HCT116 (cell line): ENCODE results near the gene BRWD1. TPM values are rescaled to one million over a fixed set of nuclear protein-coding genes. Genes with fewer than 3 reads are reported as not detected.

ENCODE experiments used
- ATAC-seq: fragments of 200-7000 bp; cut with Tn5 transposase; 2 replicates; pipeline ENCODE4 v1.9.1; 2020; ENCODE audit warnings: mild to moderate bottlenecking, moderate library complexity
- BruUV-seq: library from RNA; stranded (reverse); fragments of 400-500 nt; replicated peaks from 2 replicates; lab custom pipeline; 2021; lab: Mats Ljungman, UMichigan
- CTCF ChIA-PET: fragments of 300-600 bp; sonication (Branson Sonifier 250); formaldehyde crosslinking; loops from one replicate; lab custom pipeline; 2021; ENCODE audit warnings: antibody characterized with exemption; lab: Charles Lee
- POLR2A ChIA-PET: fragments of 300-600, 350-600 bp; sonication (Branson Sonifier 250); formaldehyde crosslinking; loops from one replicate; lab custom pipeline; 2021; ENCODE audit warnings: antibody characterized with exemption; lab: Charles Lee
- RAD21 ChIA-PET, 2 experiments: fragments of 300-600 bp; sonication (Branson Sonifier 250); formaldehyde crosslinking; loops; one replicate each; lab custom pipeline; 2023; ENCODE audit warnings: low total read pairs in 2 of 2; ENCODE audit not compliant: uncharacterized antibody in 2 of 2, unreplicated experiment in 2 of 2, low non-redundant PET in 1 of 2; lab: Charles Lee
- DNase-seq: peaks from one replicate; pipeline ENCODE4 v3.0.0-alpha.2; 2010; ENCODE audit warnings: low read depth, low spot score
- H2AFZ ChIP-seq: fragments of 200-600 bp; shearing (Covaris generic), sonication (generic); 2 replicates; pipeline ENCODE4 v1.6.1; 2017; ENCODE audit warnings: low read depth, mixed run types, mixed read lengths, antibody characterized with exemption, low read length; ENCODE audit not compliant: poor library complexity, severe bottlenecking
- H3K27ac ChIP-seq: 2 replicates; pipeline ENCODE4 v1.5.1; 2012; ENCODE audit warnings: low read depth, low read length
- H3K27me3 ChIP-seq: fragments of 200-600 bp; sonication (generic); 2 replicates; pipeline ENCODE4 v1.6.1; 2016; ENCODE audit warnings: mixed run types, low read length, mixed read lengths; ENCODE audit not compliant: insufficient read depth
- H3K36me3 ChIP-seq, 2 experiments: fragments of 200-500 bp in 1 of 2; fragments of 200-600 bp in 1 of 2; sonication (Bioruptor generic) in 1 of 2; sonication (generic) in 1 of 2; 2 replicates each; pipeline versions ENCODE4 v1.5.1 to v1.6.1; 2014 to 2016; ENCODE audit warnings: low read length in 2 of 2, inconsistent platforms in 1 of 2, mixed read lengths in 1 of 2, mixed run types in 1 of 2; ENCODE audit not compliant: insufficient read depth in 2 of 2, control insufficient read depth in 1 of 2
- H3K4me1 ChIP-seq, 2 experiments: fragments of 200-600 bp in 1 of 2; sonication (generic) in 1 of 2; 2 replicates each; pipeline versions ENCODE4 v1.5.1 to v1.6.1; 2012 to 2017; ENCODE audit warnings: low read length in 2 of 2, inconsistent platforms in 1 of 2, mild to moderate bottlenecking in 1 of 2, mixed read lengths in 1 of 2, mixed run types in 1 of 2, moderate library complexity in 1 of 2; ENCODE audit not compliant: insufficient read depth in 2 of 2, control insufficient read depth in 1 of 2
- H3K4me2 ChIP-seq: fragments of 200-600 bp; sonication (generic); 2 replicates; pipeline ENCODE4 v1.6.1; 2017; ENCODE audit warnings: mixed run types, low read length, mixed read lengths
- H3K4me3 ChIP-seq, 2 experiments: fragments of 200-600 bp in 1 of 2; sonication (generic) in 1 of 2; replicated peaks in 1 of 2; 2 replicates each; pipeline ENCODE4 v1.5.1; 2011 to 2016; ENCODE audit warnings: low read length in 2 of 2, control low read depth in 1 of 2, low read depth in 1 of 2, mild to moderate bottlenecking in 1 of 2, mixed read lengths in 1 of 2, mixed run types in 1 of 2
- H3K79me2 ChIP-seq: fragments of 200-600 bp; sonication (generic); 2 replicates; pipeline ENCODE4 v1.6.1; 2017; ENCODE audit warnings: mild to moderate bottlenecking, mixed run types, low read length, moderate library complexity, mixed read lengths; ENCODE audit not compliant: insufficient read depth
- H3K9ac ChIP-seq: fragments of 200-600 bp; sonication (generic); 2 replicates; pipeline ENCODE4 v1.6.1; 2016; ENCODE audit warnings: low read length, mixed read lengths
- H3K9me2 ChIP-seq: fragments of 200-600 bp; sonication (generic), shearing (Covaris generic); 2 replicates; pipeline ENCODE4 v1.6.1; 2017; ENCODE audit warnings: mixed run types, mild to moderate bottlenecking, moderate library complexity; ENCODE audit not compliant: insufficient read depth
- H3K9me3 ChIP-seq, 2 experiments: fragments of 200-500 bp in 1 of 2; fragments of 200-600 bp in 1 of 2; sonication (Bioruptor generic) in 1 of 2; sonication (generic) in 1 of 2; 2 replicates each; pipeline ENCODE4 v1.6.1; 2014 to 2017; ENCODE audit warnings: low read length in 2 of 2, mixed read lengths in 2 of 2, inconsistent platforms in 1 of 2, low read depth in 1 of 2, mild to moderate bottlenecking in 1 of 2, mixed run types in 1 of 2, moderate library complexity in 1 of 2; ENCODE audit not compliant: control insufficient read depth in 1 of 2, insufficient read depth in 1 of 2
- H4K20me1 ChIP-seq: fragments of 200-600 bp; sonication (generic), shearing (Covaris generic); 2 replicates; pipeline ENCODE4 v1.6.1; 2017; ENCODE audit warnings: mixed run types, mild to moderate bottlenecking, moderate library complexity; ENCODE audit not compliant: insufficient read depth
- CBX3 ChIP-seq: IDR thresholded peaks from 2 replicates; pipeline ENCODE4 v1.6.1; 2012; ENCODE audit warnings: low read depth
- CTCF ChIP-seq, 3 experiments: fragments of 200-600 bp in 1 of 3; sonication (generic) in 1 of 3; IDR thresholded peaks in 2 of 3; conservative IDR thresholded peaks in 1 of 3; 2 replicates each; pipeline ENCODE4 v1.5.1; 2012 to 2017; ENCODE audit warnings: low read depth in 2 of 3, low read length in 2 of 3, antibody characterized with exemption in 1 of 3, borderline replicate concordance in 1 of 3, control low read depth in 1 of 3, mild to moderate bottlenecking in 1 of 3, mixed read lengths in 1 of 3, mixed run types in 1 of 3, moderate library complexity in 1 of 3; ENCODE audit not compliant: insufficient read depth in 1 of 3
- EGR1 ChIP-seq: IDR thresholded peaks from 2 replicates; pipeline ENCODE4 v1.6.1; 2012; ENCODE audit warnings: low read depth
- ELF1 ChIP-seq: IDR thresholded peaks from 2 replicates; pipeline ENCODE4 v1.6.1; 2012; ENCODE audit warnings: low read depth, borderline replicate concordance
- EZH2 ChIP-seq: fragments of 200-600 bp; sonication (generic); IDR thresholded peaks from 2 replicates; pipeline ENCODE4 v1.6.1; 2017; ENCODE audit warnings: antibody characterized with exemption, mixed run types
- EZH2phosphoT487 ChIP-seq: fragments of 200-600 bp; IDR thresholded peaks from 2 replicates; pipeline ENCODE4 v1.6.1; 2018; ENCODE audit warnings: antibody characterized with exemption, borderline replicate concordance
- POLR2AphosphoS5 ChIP-seq: IDR thresholded peaks from 2 replicates; pipeline ENCODE4 v1.6.1; 2011; ENCODE audit warnings: mild to moderate bottlenecking, low read depth, low read length, moderate library complexity
- RAD21 ChIP-seq: IDR thresholded peaks from 2 replicates; pipeline ENCODE4 v1.6.1; 2012; ENCODE audit warnings: low read depth, mild to moderate bottlenecking
- REST ChIP-seq: IDR thresholded peaks from 2 replicates; pipeline ENCODE4 v1.6.1; 2012; ENCODE audit warnings: low read depth
- SRF ChIP-seq: IDR thresholded peaks from 2 replicates; pipeline ENCODE4 v1.6.1; 2012; ENCODE audit warnings: low read depth
- TCF7L2 ChIP-seq: IDR thresholded peaks from 2 replicates; pipeline ENCODE4 v1.7.0; 2011; ENCODE audit warnings: borderline replicate concordance, inconsistent platforms; ENCODE audit not compliant: insufficient read depth, insufficient read length; ENCODE audit errors: extremely low read depth
- ZBTB33 ChIP-seq: IDR thresholded peaks from 2 replicates; pipeline ENCODE4 v1.6.1; 2011; ENCODE audit warnings: mild to moderate bottlenecking, low read length, moderate library complexity; ENCODE audit not compliant: insufficient replicate concordance; ENCODE audit errors: extremely low read depth
- ZNF274 ChIP-seq: fragments of 200-500 bp; sonication (Bioruptor generic); IDR thresholded peaks from 2 replicates; pipeline ENCODE4 v1.6.1; 2014; ENCODE audit warnings: mild to moderate bottlenecking, low read depth, low read length, inconsistent platforms
- intact Hi-C: fragments of 100-400 bp; cut with micrococcal nuclease; formaldehyde crosslinking; loops from 2 replicates; pipeline ENCODE4 v1.10.0; 2022
- total RNA-seq: library from RNA; stranded (reverse); gene quantifications from one replicate; pipeline ENCODE4 v1.2.1, GENCODE V29; 2021; ENCODE audit not compliant: unreplicated experiment

Gene BRWD1
- total RNA-seq, 1 experiment from 2014 or later: 33.1 TPM

GRCh38 chr21:39238275-39238674, 75.2 kb downstream of the BRWD1 start:
- Histone ChIP-seq H3K9me3 (no peaks in the 10 kb centered on the region), H4K20me1 (no peaks in the 10 kb centered on the region), H2AFZ (no peak overlapping the region), H3K27me3 (no peaks in the 10 kb centered on the region), H3K4me3 (no peak overlapping the region), H3K9ac (no peak overlapping the region), H3K27ac (no peak overlapping the region), H3K4me1 (no peaks in the 10 kb centered on the region), H3K9me2 (no peaks in the 10 kb centered on the region), H3K36me3 (peaks cover 33% of the 10 kb centered on the region in 2 experiments), H3K4me2 (no peak overlapping the region), H3K79me2 (no peaks in the 10 kb centered on the region)
- RAD21 ChIA-PET: no interaction called here
- intact Hi-C loops: no loop called here
- ATAC-seq (no peak), DNase-seq (no peak)
- POLR2A ChIA-PET: no interaction called here
- TF ChIP-seq TCF7L2 (no peak), EGR1 (no peak), ZBTB33 (no peak), REST (no peak), EZH2 (no peak), SRF (no peak), POLR2AphosphoS5 (no peak), RAD21 (no peak), EZH2phosphoT487 (no peak), ELF1 (no peak), CTCF (IDR thresholded peaks at IDR 0.05 in 2 of 3, conservative IDR thresholded peaks at IDR 0.05 in 1 of 3; ENCODE audit: borderline replicate concordance in 1 of 3, insufficient read depth in 1 of 3, low read depth in 2 of 3, low read length in 2 of 3) (no peak), CBX3 (no peak), ZNF274 (no peak)
- CTCF ChIA-PET: no interaction called here
- no TSS peak for BruUV-seq
